GM12878 (cell line): ENCODE measurements around the gene ARMC2. TPM values are rescaled to one million over a fixed set of nuclear protein-coding genes. Genes with fewer than 3 reads are reported as not detected.

Source experiments
- ATAC-seq: fragments of 200-7000 bp; cut with Tn5 transposase; 3 replicates; pipeline ENCODE4 v1.9.1; 2020; ENCODE audit warnings: mild to moderate bottlenecking, moderate library complexity
- BruUV-seq: library from RNA; stranded (reverse); fragments of 400-500 nt; replicated peaks from 2 replicates; lab custom pipeline; 2021; lab: Mats Ljungman, UMichigan
- CTCF ChIA-PET: fragments of 300-600 bp; sonication (Branson Sonifier 250); formaldehyde crosslinking; extraction: SDS; loops from one replicate; lab custom pipeline; 2021; ENCODE audit warnings: inconsistent platforms; lab: Yijun Ruan, JAX
- POLR2A ChIA-PET: fragments of 350-600 bp; formaldehyde crosslinking; extraction: SDS; loops from one replicate; lab custom pipeline; 2021; ENCODE audit warnings: inconsistent platforms; lab: Charles Lee
- RAD21 ChIA-PET: fragments of 300-600 bp; sonication (Branson Sonifier 250); formaldehyde crosslinking; loops from one replicate; lab custom pipeline; 2023; ENCODE audit warnings: antibody characterized with exemption; ENCODE audit not compliant: unreplicated experiment; lab: Charles Lee
- SMC1A ChIA-PET: fragments of 300-600 bp; sonication (Branson Sonifier 250); formaldehyde crosslinking; loops from one replicate; lab custom pipeline; 2023; ENCODE audit not compliant: unreplicated experiment, uncharacterized antibody; lab: Charles Lee
- DNase-seq: peaks from one replicate; pipeline ENCODE4 v3.0.0-alpha.2; 2011; ENCODE audit warnings: low read depth, low spot score
- FAIRE-seq: peaks from 3 replicates; lab custom pipeline; 2011; peaks lifted over from hg19 to GRCh38; lab: Jason Lieb, UNC
- H2AFZ ChIP-seq: 2 replicates; pipeline ENCODE4 v1.6.0; 2011; ENCODE audit warnings: low read depth, low read length, control low read depth; ENCODE audit not compliant: control insufficient read depth
- H3K27ac ChIP-seq: 2 replicates; pipeline ENCODE4 v1.5.1; 2011; ENCODE audit warnings: control low read depth; ENCODE audit not compliant: control insufficient read depth, insufficient read depth
- H3K27me3 ChIP-seq, 2 experiments: replicated peaks in 1 of 2; 2 replicates each; pipeline versions ENCODE4 v1.6.0 to v1.6.1; 2011; ENCODE audit warnings: low read length in 1 of 2; ENCODE audit not compliant: control insufficient read depth in 2 of 2, insufficient read depth in 2 of 2
- H3K36me3 ChIP-seq, 2 experiments: 2 replicates each; pipeline ENCODE4 v1.5.1; 2011; ENCODE audit warnings: low read length in 1 of 2; ENCODE audit not compliant: control insufficient read depth in 2 of 2, insufficient read depth in 2 of 2
- H3K4me1 ChIP-seq: 2 replicates; pipeline ENCODE4 v1.6.1; 2011; ENCODE audit warnings: mild to moderate bottlenecking, low read length, moderate library complexity, mixed read lengths; ENCODE audit not compliant: control insufficient read depth, insufficient read depth
- H3K4me2 ChIP-seq: 2 replicates; pipeline ENCODE4 v1.6.0; 2011; ENCODE audit warnings: control low read depth; ENCODE audit not compliant: control insufficient read depth, insufficient read depth
- H3K4me3 ChIP-seq: fragments of 200-600 bp; sonication (generic); 2 replicates; pipeline ENCODE4 v1.5.1; 2016
- H3K79me2 ChIP-seq: 2 replicates; pipeline ENCODE4 v1.6.0; 2011; ENCODE audit warnings: low read length; ENCODE audit not compliant: control insufficient read depth, insufficient read depth
- H3K9ac ChIP-seq: 2 replicates; pipeline ENCODE4 v1.8.0; 2011; ENCODE audit warnings: low read length, control low read depth, mixed read lengths; ENCODE audit not compliant: control insufficient read depth, insufficient read depth
- H3K9me3 ChIP-seq: replicated peaks from 3 replicates; pipeline ENCODE4 v1.5.1; 2011; ENCODE audit warnings: mild to moderate bottlenecking, low read length; ENCODE audit not compliant: control insufficient read depth, insufficient read depth
- H4K20me1 ChIP-seq: 2 replicates; pipeline ENCODE4 v1.6.0; 2011; ENCODE audit not compliant: control insufficient read depth, insufficient read depth
- BRCA1 ChIP-seq: IDR thresholded peaks from 2 replicates; pipeline ENCODE4 v1.6.1; 2011; ENCODE audit warnings: low read depth, low read length, improper control_type of control experiment
- CBFB ChIP-seq: IDR thresholded peaks from 2 replicates; pipeline ENCODE4 v1.6.1; 2016; ENCODE audit warnings: antibody characterized with exemption, low read depth
- IRF4 ChIP-seq: IDR thresholded peaks from 2 replicates; pipeline ENCODE4 v1.6.1; 2011; ENCODE audit warnings: low read depth, low read length
- JUNB ChIP-seq: IDR thresholded peaks from 2 replicates; pipeline ENCODE4 v1.6.1; 2016; ENCODE audit warnings: antibody characterized with exemption, mild to moderate bottlenecking
- MYC ChIP-seq: IDR thresholded peaks from 2 replicates; pipeline ENCODE4 v1.6.1; 2011; ENCODE audit warnings: mild to moderate bottlenecking, low read length, moderate library complexity, inconsistent platforms; ENCODE audit not compliant: insufficient read depth, insufficient replicate concordance, insufficient read length, severe bottlenecking
- PAX5 ChIP-seq: IDR thresholded peaks from 2 replicates; pipeline ENCODE4 v1.6.1; 2011; ENCODE audit warnings: low read depth, low read length, borderline replicate concordance
- RB1 ChIP-seq: fragments of 450-650 bp; formaldehyde crosslinking; IDR thresholded peaks from 2 replicates; pipeline ENCODE4 v1.6.1; 2017; ENCODE audit warnings: mild to moderate bottlenecking, borderline replicate concordance
- RUNX3 ChIP-seq: IDR thresholded peaks from 2 replicates; pipeline ENCODE4 v1.6.1; 2012; ENCODE audit warnings: low read length, inconsistent platforms
- SMARCA5 ChIP-seq: fragments of 450-650 bp; IDR thresholded peaks from 2 replicates; pipeline ENCODE4 v1.6.1; 2017; ENCODE audit warnings: mild to moderate bottlenecking
- TCF12 ChIP-seq: IDR thresholded peaks from 2 replicates; pipeline ENCODE4 v1.6.1; 2011; ENCODE audit warnings: low read depth, mild to moderate bottlenecking, low read length
- ZNF274 ChIP-seq: IDR thresholded peaks from one replicate; pipeline ENCODE4 v1.8.0; 2011; ENCODE audit not compliant: insufficient read length, insufficient read depth
- WGBS: methylation state at CpG from one replicate; pipeline ENCODE4 v1.1.6; 2016; ENCODE audit warnings: low lambda C conversion rate; ENCODE audit not compliant: insufficient replicate concordance, insufficient coverage; ENCODE audit errors: missing lambda C conversion rate; 5-methylcytosine and 5-hydroxymethylcytosine counted together
- in situ Hi-C: fragments of 300-500 bp; cut with MboI; formaldehyde crosslinking; loops from 9 replicates; pipeline ENCODE4 v1.14.3; 2018; ENCODE audit warnings: mixed read lengths
- intact Hi-C: fragments of 100-400 bp; cut with micrococcal nuclease; formaldehyde crosslinking; loops from one replicate; pipeline ENCODE4 v1.14.2; 2022; ENCODE audit not compliant: unreplicated experiment
- polyA plus RNA-seq, 11 experiments: library from polyadenylated mRNA; depleted of rRNA in 4 of 11; unstranded in 6 of 11; stranded (reverse) in 5 of 11; fragments of >200 nt; fragmentation: Nextera tagmentation in 4 of 11; fragmentation: Illumina TruSeq in 1 of 11; extraction: Ambion mirVana in 4 of 11; extraction: Trizol in 1 of 11; gene quantifications; 1 replicate in 1 of 11; 2 replicates in 10 of 11; pipeline versions ENCODE4 v1.2.1 to v1.2.3, GENCODE V29; 2011 to 2016; ENCODE audit warnings: inconsistent platforms in 2 of 11, missing spikeins in 2 of 11, low read depth in 1 of 11
- total RNA-seq, 4 experiments: library from RNA; depleted of rRNA in 3 of 4; stranded (reverse); fragments of >200 nt in 3 of 4; fragmentation: Illumina TruSeq in 1 of 4; extraction: Trizol in 1 of 4; gene quantifications; 2 replicates each; pipeline versions ENCODE4 v1.2.1 to v1.2.3, GENCODE V29; 2013 to 2021
- TF ChIP-seq, protein P1 (sequence below): fragments of 450-650 bp; IDR thresholded peaks from 2 replicates; pipeline ENCODE4 v1.6.1; 2014; ENCODE audit warnings: mild to moderate bottlenecking

The ARMC2 gene
- total and polyA plus RNA-seq, 10 of the 15 experiments (the other 5 are each of a cell fraction or from before 2014, with no cell fraction given): 0.06 to 0.33 (median 0.21) TPM; not detected in 5

DNA sequence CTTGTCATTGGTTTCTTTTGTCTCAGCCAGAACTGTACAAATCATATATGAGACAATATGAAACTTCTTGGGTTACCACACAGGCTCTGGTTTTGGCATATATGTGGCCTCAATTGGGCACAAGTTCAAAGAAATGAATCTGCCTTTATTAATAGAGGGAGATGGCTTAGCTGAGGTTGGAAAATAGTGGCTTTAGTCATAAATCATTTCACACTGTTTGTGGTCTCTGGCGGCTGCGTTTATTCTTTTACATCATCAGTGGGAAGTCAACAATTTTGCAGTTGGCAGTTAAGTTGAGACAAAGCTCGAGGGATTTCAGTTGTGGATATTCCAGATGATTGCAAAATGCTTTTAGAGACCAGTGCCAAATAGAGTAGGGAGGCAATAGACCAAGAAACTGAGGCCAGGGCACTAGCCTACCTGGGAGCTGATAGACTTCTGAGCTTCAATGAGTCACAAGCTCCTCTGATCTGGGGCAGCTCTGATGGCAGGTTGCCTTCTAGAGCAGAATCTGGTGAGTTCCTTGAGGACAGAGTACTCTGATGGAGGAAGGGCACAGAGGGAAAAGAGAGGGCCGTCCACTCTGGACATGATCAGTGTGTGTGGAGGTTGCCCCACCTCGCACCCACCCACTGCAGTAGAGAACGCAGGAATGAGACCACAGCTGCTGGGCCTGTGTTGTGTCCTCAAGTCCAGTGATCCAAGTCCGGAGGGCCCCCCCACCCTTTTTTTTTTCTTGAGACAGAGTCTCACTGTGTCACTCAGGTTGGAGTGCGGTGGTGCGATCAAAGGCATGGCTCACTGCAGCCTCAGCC, 73.5 kb downstream of the ARMC2 start:
- H3K36me3 ChIP-seq: no peaks in the 10 kb centered on the region
- no peaks in the 10 kb centered on the region for H3K4me1 ChIP-seq
- H3K9me3 ChIP-seq: no peaks in the 10 kb centered on the region
- BruUV-seq: no TSS peak
- RAD21 ChIA-PET: no interaction called here
- no peak overlapping the region for H3K27ac ChIP-seq
- H3K27me3 ChIP-seq: peaks cover 0 to 4% of the 10 kb centered on the region in 2 experiments
- FAIRE-seq (no peak), ATAC-seq (peak; percentile 49; the same call in 2 of the 3 replicates), DNase-seq (no peak)
- H3K4me3 ChIP-seq: no peak overlapping the region
- intact Hi-C loops (no loop called here), in situ Hi-C loops (no loop called here)
- no peaks in the 10 kb centered on the region; the same call in 1 of the 2 replicates for H4K20me1 ChIP-seq
- H3K4me2 ChIP-seq: no peak overlapping the region
- POLR2A ChIA-PET: interaction anchor here (0.6 kb wide), 1 partner anchor 148 kb away, joined by 4 read pairs; no protein-coding TSS in a partner anchor
- WGBS: 44% methylated on average over 9 of the region's 9 CpGs
- H2AFZ ChIP-seq: no peak overlapping the region
- CTCF ChIA-PET: no interaction called here
- no peak overlapping the region for H3K9ac ChIP-seq
- SMC1A ChIA-PET: interaction anchor here (0.8 to 1.7 kb wide), 4 partner anchors 12 to 146 kb away, joined by 3 to 4 read pairs (median 3); no protein-coding TSS in a partner anchor
- TF ChIP-seq, protein P1, sequence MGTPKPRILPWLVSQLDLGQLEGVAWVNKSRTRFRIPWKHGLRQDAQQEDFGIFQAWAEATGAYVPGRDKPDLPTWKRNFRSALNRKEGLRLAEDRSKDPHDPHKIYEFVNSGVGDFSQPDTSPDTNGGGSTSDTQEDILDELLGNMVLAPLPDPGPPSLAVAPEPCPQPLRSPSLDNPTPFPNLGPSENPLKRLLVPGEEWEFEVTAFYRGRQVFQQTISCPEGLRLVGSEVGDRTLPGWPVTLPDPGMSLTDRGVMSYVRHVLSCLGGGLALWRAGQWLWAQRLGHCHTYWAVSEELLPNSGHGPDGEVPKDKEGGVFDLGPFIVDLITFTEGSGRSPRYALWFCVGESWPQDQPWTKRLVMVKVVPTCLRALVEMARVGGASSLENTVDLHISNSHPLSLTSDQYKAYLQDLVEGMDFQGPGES: no peak
- TF ChIP-seq RUNX3 (peak; percentile 70), IRF4 (no peak)
- no peaks in the 10 kb centered on the region for H3K79me2 ChIP-seq

DNA sequence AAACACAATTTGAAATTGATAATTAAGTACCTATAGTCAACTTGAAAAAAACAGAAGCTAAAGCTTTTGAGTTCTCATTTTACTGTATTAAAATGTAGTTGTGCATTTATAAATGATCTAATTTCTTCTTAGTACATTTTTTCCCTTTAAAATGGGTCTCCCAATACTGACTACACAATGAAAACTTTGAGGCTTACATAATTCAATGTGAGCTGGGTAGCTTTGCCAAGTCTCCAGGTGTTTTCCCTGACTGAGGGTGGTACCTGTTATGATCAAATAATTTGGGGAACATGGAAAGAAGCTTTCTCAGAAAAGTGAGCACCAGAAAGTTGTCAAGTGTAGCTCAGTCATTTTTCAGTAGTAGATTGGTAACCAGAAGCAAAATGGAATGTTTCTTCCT, 74.3 kb downstream of the ARMC2 start:
- Histone ChIP-seq H4K20me1 (no peaks in the 10 kb centered on the region; the same call in 1 of the 2 replicates), H3K4me1 (no peaks in the 10 kb centered on the region), H3K9me3 (no peaks in the 10 kb centered on the region), H3K36me3 (no peaks in the 10 kb centered on the region), H3K79me2 (no peaks in the 10 kb centered on the region), H3K4me2 (no peak overlapping the region), H3K27ac (no peak overlapping the region), H3K9ac (no peak overlapping the region), H3K4me3 (no peak overlapping the region), H2AFZ (no peak overlapping the region), H3K27me3 (peaks cover 0 to 4% of the 10 kb centered on the region in 2 experiments)
- no TSS peak for BruUV-seq
- ATAC-seq (no peak), DNase-seq (no peak), FAIRE-seq (no peak)
- SMC1A ChIA-PET: interaction anchor here (0.8 to 1.7 kb wide), 2 partner anchors 11 to 21 kb away, joined by 3 to 4 read pairs; no protein-coding TSS in a partner anchor
- RAD21 ChIA-PET: no interaction called here
- TF ChIP-seq SMARCA5: no peak
- TF ChIP-seq TCF12: no peak
- no peak for TF ChIP-seq PAX5
- no peak for TF ChIP-seq ZNF274
- TF ChIP-seq JUNB: no peak
- no peak for TF ChIP-seq MYC
- TF ChIP-seq RB1: no peak
- TF ChIP-seq, protein P1: no peak
- no peak for TF ChIP-seq CBFB
- no peak for TF ChIP-seq BRCA1
- CTCF ChIA-PET: interaction anchor here (0.8 kb wide), 1 partner anchor 18 kb away, joined by 3 read pairs; no protein-coding TSS in a partner anchor
- intact Hi-C loops (no loop called here), in situ Hi-C loops (no loop called here)
- POLR2A ChIA-PET: no interaction called here
